Muscle of back (tissue), 11 donors: Measurements from ENCODE around the gene SPATA13. TPM values are rescaled to one million over a fixed set of nuclear protein-coding genes. Genes with fewer than 3 reads are reported as not detected.
"Not testable (repeated sequence)": the region's sequence is repeated elsewhere in the genome, so short reads cannot be mapped to it uniquely, and the experiment has no call there.

ENCODE experiments used
- DNase-seq, 3 donors: peaks; one replicate each; pipeline versions ENCODE4 v3.0.0 to v3.0.0-alpha.2; 2013
- polyA plus RNA-seq, 10 donors: library from polyadenylated mRNA; unstranded; fragments of 120-200 nt; gene quantifications; one replicate each; pipeline ENCODE4 v1.2.1, GENCODE V29; 2013; ENCODE audit not compliant: insufficient read length in 10 of 10

Gene SPATA13
- polyA plus RNA-seq, 10 donors = 3.0 to 6.0 (median 4.3) TPM

DNA sequence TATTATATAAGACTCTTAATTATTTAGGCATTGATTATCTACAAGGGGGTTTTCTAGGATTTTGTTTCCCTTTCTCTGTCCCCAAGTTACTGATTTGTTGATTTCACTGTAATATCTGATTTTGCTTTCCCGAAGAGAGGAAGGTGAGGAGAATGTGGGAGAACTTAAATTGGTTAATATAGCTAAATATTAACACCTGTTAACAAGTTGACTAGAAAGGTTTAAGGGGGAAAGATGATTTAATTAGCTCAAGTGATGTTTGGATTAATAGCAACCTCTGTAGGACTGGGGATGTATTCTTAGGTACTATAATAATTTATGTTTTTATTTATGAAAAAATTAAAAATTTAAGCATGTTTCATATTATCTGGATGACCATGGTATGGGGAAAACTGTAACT is 35.1 kb downstream of the SPATA13 start:
- no peak for DNase-seq

DNA sequence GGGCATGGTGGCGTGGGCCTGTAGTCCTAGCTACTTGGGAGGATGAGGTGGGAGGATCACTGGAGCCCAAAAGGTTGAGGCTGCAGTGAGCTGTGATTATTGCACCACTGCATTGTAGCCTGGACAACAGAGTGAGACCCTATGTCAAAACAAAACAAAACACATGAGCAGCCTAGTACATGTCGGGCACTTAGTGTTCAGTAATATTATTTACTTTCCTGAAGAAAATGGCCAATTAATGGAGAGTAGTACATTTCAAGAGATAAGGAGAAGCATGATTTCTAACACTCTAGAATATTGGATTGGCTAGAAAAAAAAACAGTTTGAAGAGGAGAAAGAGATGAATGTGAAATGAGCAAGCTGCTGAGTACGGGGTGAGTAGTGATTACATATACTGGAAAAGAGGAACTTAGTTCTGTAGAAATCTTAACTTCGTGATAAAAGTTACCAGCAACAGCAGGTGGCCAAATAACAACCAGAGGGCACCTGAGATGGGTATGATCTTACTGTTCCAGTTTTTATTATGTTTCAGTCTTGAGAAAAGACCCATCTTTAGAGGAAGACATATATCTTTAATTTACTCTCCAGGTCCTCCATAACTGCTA is 36.2 kb downstream of the SPATA13 start:
- DNase-seq = no peak

DNA sequence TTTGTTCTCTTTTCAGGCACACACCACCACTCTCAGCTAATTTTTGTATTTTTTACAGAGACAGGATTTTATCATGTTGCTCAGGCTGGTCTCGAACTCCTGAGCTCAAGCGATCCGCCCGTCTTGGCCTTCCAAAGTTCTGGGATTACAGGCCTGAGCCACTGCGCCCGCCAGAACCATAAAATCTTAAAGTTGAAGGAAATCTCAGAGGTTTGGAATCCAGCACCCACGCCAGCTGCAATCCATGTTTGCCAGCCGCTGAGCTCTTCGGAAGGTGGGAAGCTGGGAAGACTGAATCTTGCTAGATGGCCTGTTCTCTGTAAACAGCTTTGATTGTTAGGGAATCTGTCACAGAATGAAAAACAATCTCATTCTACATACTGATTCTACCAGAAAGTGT is 38.5 kb downstream of the SPATA13 start:
- no peak for DNase-seq

DNA sequence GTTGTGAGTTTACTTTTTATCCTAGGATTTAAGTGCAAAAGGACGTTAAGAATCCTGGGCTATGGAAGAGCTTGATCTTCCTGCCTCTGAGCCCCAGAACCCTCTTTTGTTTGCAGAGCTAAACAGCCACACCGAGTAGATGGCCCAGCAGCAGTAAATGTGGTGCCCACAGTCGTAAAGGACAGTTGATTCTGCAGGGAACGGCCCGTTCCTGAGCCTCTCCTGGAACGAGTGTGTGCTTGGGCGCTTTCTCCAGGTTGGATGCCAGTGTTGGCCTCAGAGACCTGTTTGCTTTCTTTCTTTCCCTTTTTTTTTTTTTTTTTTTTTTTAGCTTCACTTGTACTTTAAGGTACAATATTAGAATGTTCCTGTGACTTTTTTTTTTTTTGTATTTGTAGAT is 41.7 kb downstream of the SPATA13 start:
- no peak for DNase-seq

DNA sequence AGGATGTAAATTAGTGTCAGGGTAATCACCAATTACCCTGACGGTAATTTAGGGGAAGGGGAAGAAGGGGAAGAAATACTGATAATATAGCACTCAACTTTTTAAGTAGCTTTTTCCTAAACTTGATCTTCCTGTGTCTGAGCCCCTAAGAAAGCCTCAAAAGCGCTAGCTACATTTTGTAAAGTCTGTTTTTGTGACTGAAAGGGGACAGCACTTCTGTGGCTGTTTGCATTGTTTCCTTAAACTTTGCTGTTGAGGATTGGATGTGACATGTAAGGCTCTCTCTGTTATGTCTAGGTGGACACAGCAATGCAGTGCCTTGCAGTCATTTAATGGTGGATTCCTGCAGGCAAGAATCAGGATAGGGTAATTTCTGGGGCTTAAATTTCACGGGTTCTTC is 42.8 kb downstream of the SPATA13 start:
- no peak for DNase-seq

DNA sequence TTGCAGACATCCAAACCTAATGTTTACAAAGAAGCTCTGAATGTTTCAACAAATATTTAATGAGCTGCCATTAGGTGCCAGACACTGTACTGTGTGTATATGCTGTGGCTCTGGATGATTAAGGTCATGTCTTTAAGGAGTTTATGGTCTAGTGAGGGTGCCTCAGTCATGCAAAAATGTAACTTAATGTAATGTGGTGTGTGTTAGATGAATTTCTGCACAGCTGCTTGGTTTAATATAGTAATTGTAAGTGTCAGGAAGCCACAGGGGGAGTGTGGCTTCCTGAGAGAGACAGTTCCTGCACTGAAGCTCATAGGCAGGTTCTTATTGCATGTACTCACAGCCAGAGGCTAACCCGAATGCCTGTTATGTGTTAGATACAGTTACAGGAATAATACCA is 43.3 kb downstream of the SPATA13 start:
- no peak for DNase-seq

DNA sequence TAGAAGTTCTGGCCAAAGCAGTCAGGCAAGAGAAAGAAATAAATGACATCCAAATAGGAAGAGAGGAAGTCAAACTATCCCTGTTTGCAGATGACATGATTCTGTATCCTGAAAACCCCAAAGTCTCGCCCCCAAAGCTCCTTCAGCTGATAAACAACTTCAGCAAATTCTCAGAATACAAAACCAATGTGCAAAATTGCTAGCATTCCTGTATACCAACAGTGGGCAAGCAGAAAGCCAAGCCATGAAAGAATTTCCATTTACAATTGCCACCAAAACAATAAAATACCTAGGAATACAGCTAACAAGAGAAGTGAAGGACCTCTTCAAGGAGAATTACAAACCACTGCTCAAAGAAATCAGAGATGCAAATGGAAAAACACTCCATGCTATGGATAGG is 44.6 kb downstream of the SPATA13 start:
- not testable (repeated sequence) for DNase-seq

DNA sequence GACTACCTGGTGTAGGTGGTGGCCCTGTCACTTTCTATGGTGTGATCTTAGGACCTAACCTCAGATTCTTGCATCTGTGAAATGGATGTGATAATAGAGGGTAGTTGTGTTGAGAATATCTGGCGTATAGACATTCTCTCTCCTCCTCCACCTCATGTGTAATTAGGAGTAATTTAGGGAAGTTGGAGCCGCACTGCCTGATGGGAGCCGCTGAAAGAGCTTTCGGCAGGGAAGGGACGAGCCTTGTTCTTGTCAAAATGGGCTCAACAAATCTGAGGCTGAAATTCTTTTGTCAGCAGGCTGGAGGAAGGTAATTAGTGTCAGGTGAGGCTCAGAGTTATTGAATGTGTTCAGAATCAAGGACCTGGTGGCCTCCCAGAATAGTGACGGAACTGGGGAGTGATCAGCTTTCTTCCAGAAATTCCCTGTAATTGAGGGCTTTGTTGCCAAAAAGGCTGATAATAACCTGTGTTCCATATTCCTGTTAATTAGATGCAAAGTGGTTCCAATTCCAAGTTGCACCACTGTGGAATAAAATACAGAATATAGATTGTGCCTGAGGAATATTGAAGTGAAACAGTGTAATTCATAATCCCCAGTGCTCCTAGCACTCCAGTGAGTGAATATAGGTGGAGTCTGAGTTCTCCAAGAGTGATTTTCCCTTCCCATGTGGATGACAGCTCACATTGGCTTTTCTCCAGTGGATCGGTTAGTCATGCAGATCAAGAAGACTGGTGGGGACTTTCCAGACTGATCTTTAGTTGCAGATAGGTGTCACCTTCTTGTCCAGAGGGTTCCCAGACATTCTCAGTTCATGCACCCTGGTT is 47.5 kb downstream of the SPATA13 start:
- peak in 2 of 3 donors; percentile 38 to 68 for DNase-seq

DNA sequence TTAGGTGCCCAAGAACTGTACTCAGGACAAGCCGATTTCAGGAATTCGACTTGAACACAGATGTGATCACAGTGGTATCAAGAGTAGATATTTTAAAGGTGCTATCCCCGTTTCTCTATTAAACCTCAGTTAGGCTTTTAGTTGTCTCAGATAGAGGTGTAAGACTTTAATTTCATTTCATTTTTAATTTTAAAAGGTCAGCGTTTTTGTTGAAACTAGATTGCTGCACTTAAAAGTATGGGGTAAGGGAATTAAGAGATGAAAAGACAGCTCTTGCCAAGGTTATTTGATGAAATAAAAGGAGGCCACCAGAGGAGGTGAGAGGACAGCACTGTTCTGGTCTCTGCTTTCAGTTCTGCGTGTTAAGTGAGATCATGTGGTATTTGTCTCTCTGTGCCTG is 48.6 kb downstream of the SPATA13 start:
- DNase-seq = no peak

DNA sequence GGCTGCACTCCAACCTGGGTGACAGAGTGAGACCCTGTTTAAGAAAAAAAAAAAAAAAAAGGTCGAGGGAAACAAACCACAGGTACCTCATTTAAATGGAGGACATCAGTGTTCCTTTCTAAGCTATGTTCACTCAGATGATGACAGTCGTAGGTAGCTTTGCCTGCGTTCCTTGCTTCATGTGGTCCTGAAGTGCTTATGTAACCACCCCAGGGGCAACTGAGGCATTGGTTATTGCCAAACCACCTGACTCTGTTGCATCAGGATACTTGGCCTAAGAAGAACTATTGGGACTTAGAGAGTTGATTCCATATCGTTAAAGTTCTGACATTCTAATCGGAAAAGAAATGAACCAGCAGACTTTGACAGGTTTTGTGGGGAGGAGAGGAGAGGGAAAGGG is 51.7 kb downstream of the SPATA13 start:
- DNase-seq = no peak

DNA sequence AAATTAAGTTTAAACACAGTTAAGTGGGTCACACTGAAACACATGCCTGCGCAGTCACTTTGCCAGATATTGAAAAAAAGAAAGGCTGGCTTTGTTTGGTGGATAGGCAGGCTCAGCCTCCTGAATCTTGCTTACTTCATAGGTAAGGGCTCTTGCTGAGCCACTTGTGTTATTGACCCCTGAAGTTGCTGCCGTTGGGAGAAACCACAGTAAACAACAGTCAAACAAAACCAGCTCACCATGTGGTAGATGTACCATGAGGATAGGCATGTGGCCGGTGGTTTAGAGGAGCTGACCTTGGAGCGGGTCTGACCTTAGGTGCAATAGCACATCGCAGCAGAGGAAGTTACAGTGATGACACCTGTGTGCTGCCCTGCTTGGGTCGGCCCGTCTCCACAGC is 52.2 kb downstream of the SPATA13 start:
- DNase-seq = no peak

DNA sequence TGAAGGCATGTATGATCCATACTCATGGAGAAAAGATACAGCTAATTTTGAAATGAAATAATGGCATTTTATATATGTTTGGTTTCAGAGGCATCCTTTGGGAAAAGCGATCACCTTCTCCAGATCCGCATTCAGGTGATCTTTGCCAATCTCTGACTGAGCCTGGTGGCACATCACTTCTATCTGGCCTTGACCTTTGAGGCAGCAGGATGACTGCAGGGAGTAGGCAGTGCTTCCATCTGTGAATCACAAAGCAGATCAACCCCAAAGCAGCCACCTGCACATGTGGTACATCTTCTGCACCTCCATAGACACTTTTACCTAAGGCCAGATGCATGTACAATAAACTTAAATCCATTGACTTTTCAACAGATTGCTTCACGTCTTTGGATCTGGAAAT is 53.4 kb downstream of the SPATA13 start:
- DNase-seq = no peak

DNA sequence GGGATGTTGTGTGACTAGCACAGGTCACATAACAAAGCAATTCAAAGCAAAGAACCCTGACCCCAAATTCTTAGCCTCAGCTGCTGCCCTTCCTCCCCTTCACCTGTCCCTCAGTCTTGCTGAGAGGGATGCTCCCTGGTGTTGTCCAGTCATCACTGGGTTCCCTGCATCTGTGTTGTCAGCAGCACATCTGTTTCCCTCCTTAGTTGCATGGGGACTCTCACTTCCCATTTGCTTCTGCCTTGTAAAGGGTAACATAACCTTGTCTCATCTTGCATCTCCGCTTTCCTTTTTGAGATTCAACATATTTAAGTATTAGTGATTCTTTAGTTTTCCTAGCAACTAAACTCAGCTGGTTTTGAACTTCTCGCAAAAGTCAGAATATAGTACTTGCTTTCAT is 54.0 kb downstream of the SPATA13 start:
- no peak for DNase-seq

DNA sequence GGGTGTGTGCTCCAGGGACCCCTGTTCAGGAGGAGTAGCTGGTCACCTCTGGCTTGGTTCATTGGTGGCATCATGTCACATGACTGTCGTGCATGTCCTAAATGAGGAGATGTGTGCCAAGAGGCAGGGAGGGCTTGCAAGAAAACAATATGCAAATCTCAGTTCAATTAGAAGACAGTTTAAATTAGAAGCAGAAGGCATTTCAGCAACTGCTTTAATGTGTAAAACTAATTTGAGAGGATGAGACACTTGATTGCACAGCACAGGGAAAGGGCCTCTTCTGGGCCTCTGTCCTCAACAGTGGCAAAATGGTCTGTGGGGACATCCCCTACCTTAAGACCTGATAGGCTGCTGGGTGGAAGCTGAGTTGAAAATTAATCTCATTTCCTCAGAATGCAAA is 54.6 kb downstream of the SPATA13 start:
- no peak for DNase-seq

DNA sequence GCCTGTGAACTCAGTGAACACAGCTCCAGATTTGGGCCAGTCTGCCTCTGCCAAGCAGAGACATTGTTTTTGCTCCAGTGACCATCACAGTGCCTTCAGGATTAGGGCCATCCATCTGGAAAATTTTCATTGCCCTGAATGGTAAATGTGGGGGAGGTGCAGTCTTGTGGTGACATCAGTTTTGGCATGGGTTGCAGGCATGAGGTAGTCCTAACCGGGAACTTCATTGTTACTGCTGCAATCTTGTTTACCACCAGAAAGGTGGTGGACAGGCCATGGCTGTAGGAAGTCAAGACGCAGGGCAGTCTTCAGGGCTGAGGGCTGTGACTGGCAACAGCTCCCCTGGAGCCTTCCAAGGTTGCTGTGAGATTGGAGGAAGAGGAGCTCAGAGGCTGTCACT is 55.2 kb downstream of the SPATA13 start:
- peak in 2 of 3 donors; percentile 44 to 53 for DNase-seq

DNA sequence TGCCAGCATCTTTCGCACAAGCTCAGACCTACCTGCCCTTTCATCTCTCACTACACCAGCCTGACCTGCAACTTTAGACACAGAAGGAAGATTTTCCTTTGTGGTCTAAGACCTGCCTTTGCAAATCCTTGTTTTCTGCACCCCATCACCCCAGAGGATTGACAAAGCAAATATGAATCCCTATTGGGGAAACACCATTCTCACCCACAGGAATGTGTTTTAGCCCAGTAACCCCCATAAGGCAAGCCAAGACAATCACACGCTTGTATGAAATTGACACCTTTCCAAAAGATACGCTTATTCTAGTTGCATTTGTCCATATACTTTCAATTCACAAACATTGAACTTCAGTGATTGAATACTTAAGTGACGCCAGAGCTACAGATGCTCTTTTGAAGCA is 55.7 kb downstream of the SPATA13 start:
- no peak for DNase-seq

DNA sequence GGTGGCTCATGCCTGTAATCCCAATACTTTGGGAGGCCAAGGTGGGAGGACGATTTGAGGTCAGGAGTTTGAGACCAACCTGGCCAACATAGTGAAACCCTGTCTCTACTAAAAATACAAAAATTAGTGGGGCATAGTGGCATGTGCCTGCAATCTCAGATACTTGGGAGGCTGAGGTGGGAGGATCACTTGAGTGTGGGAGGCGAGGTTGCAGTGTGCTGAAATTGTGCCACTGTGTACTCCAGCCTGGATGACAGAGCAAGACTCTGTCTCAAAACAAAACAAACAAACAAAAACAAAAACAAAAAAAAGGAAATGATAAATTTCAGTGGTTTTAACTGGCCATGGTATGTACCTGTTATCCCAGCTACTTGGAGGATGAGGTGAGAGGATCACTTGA is 56.3 kb downstream of the SPATA13 start:
- not testable (repeated sequence) for DNase-seq

DNA sequence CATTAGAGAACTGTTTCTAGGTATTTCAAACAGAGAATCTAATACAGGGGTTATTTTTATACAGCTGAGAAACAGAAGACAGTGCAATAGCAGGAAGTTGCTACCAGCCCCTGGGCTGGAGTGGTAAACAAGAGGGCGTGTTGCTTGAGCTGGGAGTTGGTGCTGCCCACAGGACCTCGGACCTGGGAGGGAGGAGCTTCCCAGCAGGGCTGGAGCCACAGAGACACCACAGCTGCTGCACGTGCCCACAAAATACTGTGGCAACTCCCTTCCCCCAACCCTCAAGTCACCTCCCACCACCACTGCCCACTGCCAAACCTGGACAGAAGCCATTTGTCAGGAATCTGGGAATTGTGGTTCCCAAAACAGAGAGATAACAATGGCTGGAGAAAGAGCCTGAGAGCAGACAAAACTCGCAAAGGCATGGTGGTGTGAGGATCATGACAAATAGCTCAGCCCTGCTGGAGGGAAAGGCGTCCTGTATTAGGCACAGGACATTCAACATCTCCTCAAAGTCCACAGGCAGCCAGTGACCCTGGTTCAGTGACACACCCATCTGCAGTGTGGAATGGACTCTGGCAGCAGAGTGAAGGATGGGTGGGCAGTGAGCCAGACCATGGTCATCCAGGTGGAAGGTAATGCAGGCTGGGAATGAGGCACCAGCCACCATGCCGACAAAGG is 57.2 kb downstream of the SPATA13 start:
- DNase-seq = no peak

DNA sequence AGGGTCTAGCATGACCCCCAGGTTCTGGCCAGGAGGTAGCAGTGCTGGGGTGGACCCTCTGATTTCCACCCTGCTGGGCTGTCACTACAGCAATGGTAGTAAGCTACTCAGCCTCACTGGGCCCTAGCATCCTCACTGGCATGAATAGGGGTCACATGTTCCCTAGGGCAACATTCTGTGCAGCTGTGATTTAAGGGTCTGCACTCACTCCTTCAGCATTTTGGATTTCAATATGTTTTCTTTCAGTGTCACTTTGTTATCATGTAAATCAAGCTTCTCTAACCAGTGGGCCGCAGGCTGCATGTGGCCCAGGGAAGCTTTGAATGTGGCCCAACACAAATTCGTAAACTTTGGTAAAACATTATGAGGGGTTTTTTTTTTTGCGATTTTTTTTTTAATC is 57.8 kb downstream of the SPATA13 start:
- DNase-seq = no peak

DNA sequence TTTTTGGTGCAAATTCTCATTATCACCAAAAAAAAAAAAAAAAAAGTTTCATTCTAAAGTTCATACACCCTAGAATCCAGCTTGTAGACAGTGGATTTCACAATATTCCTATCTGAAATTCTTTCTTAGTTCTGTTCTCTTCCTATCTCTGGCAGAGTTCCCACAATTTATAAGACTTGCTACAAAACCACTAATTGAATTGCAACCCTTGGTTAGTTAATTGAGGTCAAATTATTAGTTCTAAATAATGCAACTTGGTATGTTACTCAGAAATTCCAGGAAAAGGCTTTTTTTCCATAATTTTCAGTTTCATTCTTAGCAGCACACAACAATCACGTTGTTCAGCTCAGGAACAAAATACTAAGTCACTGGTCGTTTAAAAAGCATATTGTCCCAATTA is 58.5 kb downstream of the SPATA13 start:
- no peak for DNase-seq

DNA sequence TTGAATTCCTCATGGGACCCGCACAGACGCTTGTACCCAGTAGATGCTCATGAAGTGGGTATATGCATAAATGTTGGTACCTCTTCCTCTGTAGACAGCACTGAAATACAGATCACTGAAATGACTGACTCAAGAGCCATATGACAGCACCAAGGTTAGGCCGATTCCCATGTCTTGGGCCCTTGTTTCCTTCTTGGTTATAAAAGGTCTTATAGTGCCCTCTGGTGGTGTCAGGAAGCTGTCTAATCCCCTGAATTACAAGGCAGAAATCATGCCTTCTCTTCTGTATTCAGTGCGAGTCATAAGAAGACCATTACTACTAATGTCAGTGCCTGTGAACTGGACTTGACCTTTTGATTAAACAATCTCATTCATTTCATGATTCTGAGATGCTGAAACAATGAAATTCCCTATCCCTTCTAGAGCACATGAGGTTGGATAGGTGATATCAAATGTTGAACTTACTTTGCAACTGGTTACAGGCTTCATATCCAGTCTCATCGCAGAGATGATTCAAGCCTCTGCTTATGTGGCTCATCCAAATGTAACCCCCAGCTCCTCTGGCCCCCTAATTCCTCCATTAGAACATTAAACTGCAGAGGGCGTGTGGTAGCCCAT is 59.7 kb downstream of the SPATA13 start:
- DNase-seq = peak; percentile 68 to 80 (median 72)

DNA sequence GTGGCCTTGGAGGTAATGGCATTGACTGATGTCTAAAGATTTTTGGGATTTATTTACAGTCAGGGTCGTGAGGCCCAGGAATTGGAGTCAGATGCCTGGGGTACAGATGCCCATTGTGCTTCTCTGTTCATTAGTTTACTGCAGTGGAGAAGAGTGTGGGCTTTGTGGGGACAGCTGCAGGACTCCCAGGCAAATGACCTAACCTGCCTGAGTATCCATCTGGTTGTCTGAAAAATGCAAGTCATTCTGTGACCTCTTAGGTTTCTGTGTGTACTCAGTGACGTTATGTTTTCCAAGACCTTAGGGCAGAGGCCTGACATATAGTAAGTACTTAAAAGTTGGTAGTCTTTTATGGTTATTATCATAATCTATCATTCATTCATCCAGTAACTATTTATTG is 60.5 kb downstream of the SPATA13 start:
- DNase-seq = no peak

DNA sequence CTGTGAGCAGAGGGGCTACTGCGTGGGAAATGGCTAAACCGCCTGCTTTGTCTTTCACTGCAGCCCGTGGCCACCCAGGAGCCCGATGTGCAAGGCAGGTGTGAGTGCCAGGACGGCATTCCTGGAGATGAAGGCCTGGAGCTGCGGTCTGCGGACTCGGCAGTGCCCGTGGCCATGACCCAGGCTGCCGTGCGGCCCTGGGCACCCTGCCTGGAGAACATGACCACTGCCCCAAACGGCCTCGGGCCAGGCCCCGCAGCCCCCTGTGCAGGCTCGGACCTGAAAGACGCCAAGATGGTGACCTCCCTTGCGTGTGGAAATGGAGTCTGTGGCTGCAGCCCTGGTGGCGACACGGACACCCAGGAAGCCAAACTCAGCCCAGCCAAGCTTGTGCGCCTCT is 62.2 kb downstream of the SPATA13 start:
- DNase-seq = no peak
